ENCODE measurements around the gene PHF14.

PHF14 gene

DNA sequence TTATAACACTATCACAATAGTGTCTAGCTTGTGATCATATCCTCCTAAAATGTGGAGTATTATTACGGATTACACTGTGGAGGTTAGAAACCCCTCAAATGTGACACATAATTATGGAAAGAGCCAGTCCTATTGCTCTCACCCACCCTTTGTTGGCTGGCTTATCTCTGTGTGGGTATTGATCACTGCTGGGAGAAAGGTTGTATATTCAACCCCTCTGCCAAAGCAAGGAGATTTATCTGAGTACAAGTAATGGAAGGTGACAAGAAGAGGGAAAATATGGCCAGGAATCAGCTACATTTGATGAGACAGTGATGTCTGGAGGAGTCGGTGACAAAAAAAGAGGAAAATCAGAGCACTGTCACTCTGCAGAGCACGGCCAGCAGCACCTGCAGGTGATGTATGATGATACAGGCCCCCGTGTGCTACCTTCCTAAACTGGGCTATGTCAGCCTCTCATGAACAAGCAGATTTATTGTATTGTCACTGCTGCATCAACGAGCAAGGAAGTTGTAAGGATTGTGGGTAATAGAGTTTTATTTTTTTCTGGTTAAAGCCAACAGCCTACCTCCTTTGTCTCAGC is 235.3 kb downstream of the PHF14 start:
- DNase-seq (ENCODE audit: low read depth) = no peak

DNA sequence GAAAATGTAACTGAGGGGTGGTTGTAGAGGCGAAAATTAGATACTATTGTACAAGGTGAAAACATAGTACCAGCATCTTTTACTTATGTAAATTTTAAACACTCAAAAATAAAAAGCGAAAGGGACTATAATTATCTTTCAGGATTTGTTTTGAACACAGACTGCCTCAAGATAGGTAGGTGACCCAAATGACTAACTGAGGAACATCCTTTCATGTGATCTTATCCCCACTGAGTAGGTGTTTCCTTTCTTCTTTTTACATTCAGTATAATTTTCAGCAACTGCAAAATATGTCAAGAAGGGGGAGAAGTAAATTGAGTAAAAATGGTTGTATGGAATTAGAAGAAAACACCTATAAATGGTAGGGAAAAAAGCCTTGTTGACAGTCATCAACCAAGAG is 236.7 kb downstream of the PHF14 start:
- no peak for DNase-seq (ENCODE audit: low read depth)

GRCh38 chr7:11212080-11212711 is 238.5 kb downstream of the PHF14 start:
- DNase-seq (ENCODE audit: low read depth) = peak; percentile 3

GRCh38 chr7:11212816-11213215 is 239.1 kb downstream of the PHF14 start:
- no peak for DNase-seq (ENCODE audit: low read depth)

GRCh38 chr7:11213266-11213665 is 239.6 kb downstream of the PHF14 start:
- DNase-seq (ENCODE audit: low read depth) = no peak

DNA sequence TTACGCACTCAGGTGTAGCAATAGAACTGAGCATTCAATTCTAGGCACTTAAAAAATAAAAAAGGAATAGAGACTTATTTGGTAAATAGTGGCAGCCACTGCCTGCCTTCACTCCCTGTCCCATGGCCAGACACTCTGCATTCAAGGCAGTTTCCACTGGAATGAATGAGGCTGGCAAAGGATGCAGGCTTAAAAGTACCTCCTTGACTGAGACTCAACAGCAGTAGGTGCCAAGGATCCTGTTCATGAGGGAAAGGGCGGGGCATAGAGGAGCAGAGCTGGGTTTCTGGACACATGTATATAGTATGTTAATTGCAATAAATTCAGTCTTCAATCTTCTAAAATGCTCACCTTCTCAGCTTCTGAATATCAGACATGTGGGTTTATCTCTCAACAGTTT is 242.6 kb downstream of the PHF14 start:
- DNase-seq (ENCODE audit: low read depth) = no peak

DNA sequence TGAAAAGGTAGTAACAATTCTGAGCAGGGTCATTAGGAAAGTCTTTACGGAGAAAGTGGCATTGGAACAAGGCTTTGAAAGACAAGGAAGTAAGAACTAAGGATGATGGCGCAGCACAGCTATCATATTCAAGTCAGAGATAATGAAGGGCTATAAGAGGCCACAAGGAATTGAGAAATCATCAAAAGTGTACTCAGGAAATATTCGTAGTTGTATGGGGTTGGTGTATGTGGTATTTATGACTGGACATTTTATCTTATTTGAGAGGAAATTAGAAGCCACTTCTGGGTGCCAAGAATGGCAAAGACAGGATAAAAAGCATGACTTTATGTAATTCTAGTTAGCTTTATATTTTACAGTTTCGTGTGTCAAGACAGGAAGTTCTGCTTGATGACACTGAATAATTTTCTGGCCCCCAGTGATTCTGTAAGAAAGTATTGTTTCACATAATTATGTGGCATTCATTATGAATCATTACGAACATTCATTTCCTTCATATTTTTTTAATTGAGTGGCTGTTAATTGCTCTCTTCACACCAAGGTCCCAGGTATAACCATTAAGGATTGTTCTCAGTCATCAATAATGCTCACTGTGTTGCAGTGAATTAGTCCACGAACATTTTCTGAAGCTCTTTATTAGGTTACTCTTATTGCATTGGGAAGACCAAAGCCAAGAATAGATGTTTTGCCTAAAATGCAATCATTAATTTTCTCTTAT is 244.3 kb downstream of the PHF14 start:
- no peak for DNase-seq (ENCODE audit: low read depth)

All from stimulated activated CD4-positive, alpha-beta T cell treated with anti-CD3 and anti-CD28 coated beads, Interleukin-2, amount 100 ng/mL, for 4 hours (primary cell).